ENCODE data around the gene RGMB. TPM values are rescaled to one million over a fixed set of nuclear protein-coding genes. Genes with fewer than 3 reads are reported as not detected.

The RGMB gene
- total and polyA plus RNA-seq, 2 of the 13 experiments (the other 11 are each of a cell fraction or from before 2014, with no cell fraction given), result 3.0 to 3.8 TPM

DNA sequence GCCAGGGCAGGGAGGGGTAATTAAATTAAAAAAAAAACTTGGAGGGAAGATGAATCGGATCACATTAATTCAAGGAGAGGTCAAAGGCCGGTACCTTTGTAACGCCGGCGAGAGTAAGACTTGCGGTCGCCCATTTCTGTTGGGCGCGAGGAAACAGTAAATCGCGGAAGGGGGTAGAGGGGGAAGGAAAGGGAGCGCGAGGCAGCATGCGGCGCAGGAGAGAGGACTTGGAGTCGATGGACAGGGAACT is 324 bp upstream of the RGMB start (continued):
- TF ChIP-seq LBX2 (CRISPR knock-in tag; IDR thresholded peaks at IDR 0.05; ENCODE audit: borderline replicate concordance) (no peak), DNMT1 (CRISPR knock-in tag; IDR thresholded peaks at IDR 0.05) (no peak), KDM5B (CRISPR knock-in tag; IDR thresholded peaks at IDR 0.05; ENCODE audit: borderline replicate concordance) (peak; percentile 60; the same call in 1 of the 2 replicates), HES4 (CRISPR knock-in tag; IDR thresholded peaks at IDR 0.05; ENCODE audit: borderline replicate concordance) (no peak), ZMYM4 (CRISPR knock-in tag; IDR thresholded peaks at IDR 0.05) (peak; percentile 82), ZNF124 (CRISPR knock-in tag; IDR thresholded peaks at IDR 0.05) (no peak; the same call in 1 of the 2 replicates), MXD4 (CRISPR knock-in tag; IDR thresholded peaks at IDR 0.05) (peak; percentile 91), NCOA5 (CRISPR knock-in tag; IDR thresholded peaks at IDR 0.05) (no peak), ZNF775 (CRISPR knock-in tag; IDR thresholded peaks at IDR 0.05; ENCODE audit: borderline replicate concordance) (no peak; the same call in 1 of the 2 replicates), WIZ (CRISPR knock-in tag; IDR thresholded peaks at IDR 0.05) (no peak), MTA1 (CRISPR knock-in tag; IDR thresholded peaks at IDR 0.05; ENCODE audit: borderline replicate concordance) (peak; percentile 17; the same call in 1 of the 2 replicates), ZBTB21 (CRISPR knock-in tag; IDR thresholded peaks at IDR 0.05) (no peak), TP53 (CRISPR knock-in tag; conservative IDR thresholded peaks at IDR 0.05) (no peak), ZGPAT (CRISPR knock-in tag; IDR thresholded peaks at IDR 0.05) (peak; percentile 62; the same call in 1 of the 2 replicates), KLF9 (CRISPR knock-in tag; IDR thresholded peaks at IDR 0.05; ENCODE audit: low read depth) (no peak; the same call in 1 of the 2 replicates), ETV6 (CRISPR knock-in tag; conservative IDR thresholded peaks at IDR 0.05) (no peak), ZNF800 (CRISPR knock-in tag; IDR thresholded peaks at IDR 0.05) (peak; percentile 40; the same call in 1 of the 2 replicates), ISX (CRISPR knock-in tag; conservative IDR thresholded peaks at IDR 0.05) (no peak), ZFP1 (CRISPR knock-in tag; IDR thresholded peaks at IDR 0.05) (no peak), ZFP36L1 (CRISPR knock-in tag; IDR thresholded peaks at IDR 0.05) (no peak), ZNF30 (CRISPR knock-in tag; IDR thresholded peaks at IDR 0.05) (0 out of 2 replicates have a peak, but pooled peaks have one; percentile 48), NFRKB (IDR thresholded peaks at IDR 0.05) (no peak), ZNF556 (CRISPR knock-in tag; IDR thresholded peaks at IDR 0.05; ENCODE audit: borderline replicate concordance) (no peak)
- TF ChIP-seq, protein P1, sequence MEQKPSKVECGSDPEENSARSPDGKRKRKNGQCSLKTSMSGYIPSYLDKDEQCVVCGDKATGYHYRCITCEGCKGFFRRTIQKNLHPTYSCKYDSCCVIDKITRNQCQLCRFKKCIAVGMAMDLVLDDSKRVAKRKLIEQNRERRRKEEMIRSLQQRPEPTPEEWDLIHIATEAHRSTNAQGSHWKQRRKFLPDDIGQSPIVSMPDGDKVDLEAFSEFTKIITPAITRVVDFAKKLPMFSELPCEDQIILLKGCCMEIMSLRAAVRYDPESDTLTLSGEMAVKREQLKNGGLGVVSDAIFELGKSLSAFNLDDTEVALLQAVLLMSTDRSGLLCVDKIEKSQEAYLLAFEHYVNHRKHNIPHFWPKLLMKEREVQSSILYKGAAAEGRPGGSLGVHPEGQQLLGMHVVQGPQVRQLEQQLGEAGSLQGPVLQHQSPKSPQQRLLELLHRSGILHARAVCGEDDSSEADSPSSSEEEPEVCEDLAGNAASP (CRISPR knock-in tag; IDR thresholded peaks at IDR 0.05; ENCODE audit: borderline replicate concordance), result peak; percentile 13; the same call in 1 of the 2 replicates
- TF ChIP-seq, protein P2, sequence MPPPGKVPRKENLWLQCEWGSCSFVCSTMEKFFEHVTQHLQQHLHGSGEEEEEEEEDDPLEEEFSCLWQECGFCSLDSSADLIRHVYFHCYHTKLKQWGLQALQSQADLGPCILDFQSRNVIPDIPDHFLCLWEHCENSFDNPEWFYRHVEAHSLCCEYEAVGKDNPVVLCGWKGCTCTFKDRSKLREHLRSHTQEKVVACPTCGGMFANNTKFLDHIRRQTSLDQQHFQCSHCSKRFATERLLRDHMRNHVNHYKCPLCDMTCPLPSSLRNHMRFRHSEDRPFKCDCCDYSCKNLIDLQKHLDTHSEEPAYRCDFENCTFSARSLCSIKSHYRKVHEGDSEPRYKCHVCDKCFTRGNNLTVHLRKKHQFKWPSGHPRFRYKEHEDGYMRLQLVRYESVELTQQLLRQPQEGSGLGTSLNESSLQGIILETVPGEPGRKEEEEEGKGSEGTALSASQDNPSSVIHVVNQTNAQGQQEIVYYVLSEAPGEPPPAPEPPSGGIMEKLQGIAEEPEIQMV (CRISPR knock-in tag; IDR thresholded peaks at IDR 0.05; ENCODE audit: low read depth), result peak; percentile 80
- TF ChIP-seq, protein P3, sequence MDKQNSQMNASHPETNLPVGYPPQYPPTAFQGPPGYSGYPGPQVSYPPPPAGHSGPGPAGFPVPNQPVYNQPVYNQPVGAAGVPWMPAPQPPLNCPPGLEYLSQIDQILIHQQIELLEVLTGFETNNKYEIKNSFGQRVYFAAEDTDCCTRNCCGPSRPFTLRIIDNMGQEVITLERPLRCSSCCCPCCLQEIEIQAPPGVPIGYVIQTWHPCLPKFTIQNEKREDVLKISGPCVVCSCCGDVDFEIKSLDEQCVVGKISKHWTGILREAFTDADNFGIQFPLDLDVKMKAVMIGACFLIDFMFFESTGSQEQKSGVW (CRISPR knock-in tag; IDR thresholded peaks at IDR 0.05; ENCODE audit: borderline replicate concordance), result no peak

Data from HepG2 (cell line).